Measurements from ENCODE around the gene LRTM2. TPM values are rescaled to one million over a fixed set of nuclear protein-coding genes. Genes with fewer than 3 reads are reported as not detected.

Gene LRTM2
- total RNA-seq, 1 donor from 2014 or later = not detected

- TF ChIP-seq CTCF (IDR thresholded peaks at IDR 0.05) = no peak
- H3K4me1 Mint-ChIP-seq = peaks cover 15% of the 10 kb centered on the region
- H3K36me3 Mint-ChIP-seq (ENCODE audit: low read depth) = no peaks in the 10 kb centered on the region
- no peak overlapping the region for H3K4me3 Mint-ChIP-seq
- H3K27me3 Mint-ChIP-seq = peaks cover 2% of the 10 kb centered on the region
- POLR2A ChIA-PET = no interaction called here
- no peak for DNase-seq
- ATAC-seq (ENCODE audit: low read depth) = no peak
- H3K9me3 Mint-ChIP-seq = peaks cover 2% of the 10 kb centered on the region
- CTCF ChIA-PET = no interaction called here
- intact Hi-C loops (cut with micrococcal nuclease) = loop anchor here (2.0 kb wide), 1 partner anchor 37 kb away; no protein-coding TSS in a partner anchor
- H3K27ac Mint-ChIP-seq = no peak overlapping the region
Observed at GRCh38 chr12:1805441-1806081, 14.8 kb upstream of the LRTM2 start.

GRCh38 chr12:1806301-1807086, 13.9 kb upstream of the LRTM2 start:
- ATAC-seq (ENCODE audit: low read depth) (no peak), DNase-seq (no peak)
- H3K36me3 Mint-ChIP-seq (ENCODE audit: low read depth) = no peaks in the 10 kb centered on the region
- H3K27ac Mint-ChIP-seq = no peak overlapping the region
- intact Hi-C loops (cut with micrococcal nuclease) = no loop called here
- H3K9me3 Mint-ChIP-seq = peaks cover 2% of the 10 kb centered on the region
- CTCF ChIA-PET = no interaction called here
- H3K4me3 Mint-ChIP-seq = no peak overlapping the region
- H3K27me3 Mint-ChIP-seq = peaks cover 2% of the 10 kb centered on the region
- POLR2A ChIA-PET = no interaction called here
- no peak for TF ChIP-seq CTCF (IDR thresholded peaks at IDR 0.05)
- H3K4me1 Mint-ChIP-seq = peaks cover 5% of the 10 kb centered on the region

GRCh38 chr12:1807087-1807860, 13.1 kb upstream of the LRTM2 start:
- DNase-seq (no peak), ATAC-seq (ENCODE audit: low read depth) (no peak)
- intact Hi-C loops (cut with micrococcal nuclease) = no loop called here
- Mint-ChIP-seq H3K27ac (no peak overlapping the region), H3K9me3 (peaks cover 2% of the 10 kb centered on the region), H3K27me3 (peaks cover 2% of the 10 kb centered on the region), H3K4me3 (no peak overlapping the region), H3K36me3 (ENCODE audit: low read depth) (no peaks in the 10 kb centered on the region), H3K4me1 (peaks cover 5% of the 10 kb centered on the region)
- no peak for TF ChIP-seq CTCF (IDR thresholded peaks at IDR 0.05)
- ChIA-PET POLR2A (no interaction called here), CTCF (interaction anchor here (0.6 kb wide), 1 partner anchor 103 kb away, joined by 3 read pairs; no protein-coding TSS in a partner anchor)

GRCh38 chr12:1808036-1808797, 12.1 kb upstream of the LRTM2 start:
- no peaks in the 10 kb centered on the region for H3K36me3 Mint-ChIP-seq (ENCODE audit: low read depth)
- no peak overlapping the region for H3K27ac Mint-ChIP-seq
- POLR2A ChIA-PET = no interaction called here
- no peak for TF ChIP-seq CTCF (IDR thresholded peaks at IDR 0.05)
- H3K4me1 Mint-ChIP-seq = peaks cover 9% of the 10 kb centered on the region
- intact Hi-C loops (cut with micrococcal nuclease) = no loop called here
- ATAC-seq (ENCODE audit: low read depth) (no peak), DNase-seq (no peak)
- CTCF ChIA-PET = no interaction called here
- no peak overlapping the region for H3K4me3 Mint-ChIP-seq
- peaks cover 2% of the 10 kb centered on the region for H3K27me3 Mint-ChIP-seq
- peaks cover 2% of the 10 kb centered on the region for H3K9me3 Mint-ChIP-seq

Measured in activated B cell treated with CpG ODN at 0.5 μM for 24 hours (primary cell).